HL-60/S4 treated with phorbol 12-myristate 13-acetate at 8.2 ng/mL for 4 days and 3 days (cell line): ENCODE results near the gene SOCS1.

Experiments used
- in situ Hi-C: fragments of 300-500 bp; cut with MboI; formaldehyde crosslinking; loops from 2 replicates; pipeline ENCODE4 v1.15.0; 2022; ENCODE audit warnings: low sequenced_read_pairs

The SOCS1 gene

DNA sequence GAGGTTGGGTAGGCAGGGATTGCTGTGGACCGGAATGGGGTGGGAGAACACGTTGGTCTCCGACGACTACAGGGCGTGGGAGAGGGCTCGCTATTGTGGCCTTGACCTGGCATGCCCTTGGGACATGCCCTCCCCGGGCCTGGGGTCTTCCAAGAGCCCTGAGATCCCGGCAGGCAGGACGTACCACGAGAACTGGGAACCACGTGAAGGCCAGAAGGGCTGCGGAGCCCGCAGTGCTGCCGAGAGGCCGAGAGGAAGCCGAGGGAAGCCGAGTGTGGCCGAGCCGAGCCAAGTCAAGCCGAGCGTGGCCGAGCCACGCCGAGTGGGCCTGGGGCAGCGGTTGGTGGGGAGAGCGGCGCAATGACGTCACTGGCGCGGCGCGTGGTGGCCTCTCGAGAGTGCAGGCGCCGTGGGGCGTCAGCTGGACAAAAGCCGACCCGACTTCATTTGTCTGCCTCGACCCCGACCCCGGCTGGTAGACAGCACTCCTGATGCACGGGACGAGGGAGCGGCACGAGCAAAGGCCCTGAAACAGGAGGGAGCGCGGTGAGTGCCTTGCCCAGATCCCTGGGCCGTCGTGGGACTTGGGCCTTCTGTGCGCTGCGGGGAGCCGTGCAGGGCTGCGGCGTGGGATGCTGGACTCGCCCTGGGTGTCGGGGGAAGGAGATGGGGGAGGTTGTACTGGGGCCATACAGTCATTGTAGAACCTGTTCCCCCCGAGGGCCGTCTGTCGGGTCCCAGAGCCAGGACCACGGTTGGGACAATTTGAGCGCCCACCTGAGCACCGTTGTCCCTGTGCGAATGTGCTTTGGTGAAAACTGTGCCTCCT lies 6.6 kb downstream of the SOCS1 start:
- in situ Hi-C loops = loop anchor here (25.0 kb wide), 1 partner anchor 287 kb away; no protein-coding TSS in a partner anchor

DNA sequence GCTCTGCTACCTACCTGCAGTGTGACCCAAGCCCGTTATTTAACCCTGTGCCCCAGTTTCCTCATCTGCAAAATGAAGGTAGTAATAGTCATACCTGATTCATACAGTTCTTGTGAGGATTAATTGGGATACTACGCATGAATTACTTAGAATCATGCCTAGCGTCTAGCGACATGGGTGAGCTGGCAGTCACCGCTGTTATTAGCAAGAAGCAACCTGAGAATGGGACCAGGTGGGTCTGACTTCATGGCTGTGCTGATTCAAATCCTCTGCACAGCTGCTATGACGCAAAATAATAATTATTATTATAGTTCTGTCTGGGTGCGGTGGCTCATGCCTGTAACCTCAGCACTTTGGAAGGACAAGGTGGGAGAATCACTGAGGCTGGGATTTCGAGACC lies 7.9 kb downstream of the SOCS1 start:
- in situ Hi-C loops = no loop called here

DNA sequence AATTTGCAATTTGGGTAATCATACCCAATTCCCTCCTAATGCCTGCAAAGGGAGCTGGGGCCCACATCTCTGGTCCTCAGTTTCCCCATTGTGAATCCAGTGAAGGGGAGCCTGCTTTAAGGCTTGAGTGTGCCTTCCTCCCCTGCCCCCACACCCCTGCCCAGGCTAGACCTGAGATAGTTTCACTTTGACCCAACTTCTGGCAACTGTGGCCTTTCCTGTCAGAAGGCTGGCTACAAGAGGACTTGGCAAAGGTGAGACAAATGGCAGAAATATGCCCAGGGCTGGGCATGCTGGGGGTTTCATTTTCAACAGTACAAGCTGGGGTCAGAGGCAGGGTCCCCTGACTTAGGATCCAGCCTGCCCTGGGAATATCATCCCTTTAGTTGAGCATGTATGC lies 10.0 kb downstream of the SOCS1 start:
- in situ Hi-C loops = no loop called here

DNA sequence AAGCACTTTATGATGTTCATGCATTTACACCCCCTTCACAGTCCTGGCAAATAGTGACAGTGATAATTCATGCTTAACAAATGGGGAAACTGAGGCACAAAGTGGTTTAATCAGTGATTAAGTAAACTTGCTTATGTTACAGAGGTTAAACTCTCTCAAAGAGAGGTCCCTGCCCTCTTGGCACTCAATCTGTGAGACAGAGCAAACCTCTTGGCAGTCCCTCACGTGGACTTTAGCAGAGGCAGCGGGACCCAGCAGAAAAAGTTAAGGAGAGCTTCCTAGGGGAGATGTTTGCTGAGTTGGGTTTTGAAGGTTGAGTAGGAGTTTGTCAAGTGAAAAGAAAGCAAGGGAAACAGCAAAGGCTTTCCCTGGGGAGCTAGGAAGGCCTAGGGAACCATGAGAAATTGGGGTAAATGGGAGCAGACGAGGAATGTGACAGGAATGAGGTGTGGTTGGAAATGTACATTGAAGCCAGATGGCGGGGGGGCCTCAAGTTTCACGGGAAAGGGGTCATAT lies 10.7 kb downstream of the SOCS1 start:
- in situ Hi-C loops = no loop called here

DNA sequence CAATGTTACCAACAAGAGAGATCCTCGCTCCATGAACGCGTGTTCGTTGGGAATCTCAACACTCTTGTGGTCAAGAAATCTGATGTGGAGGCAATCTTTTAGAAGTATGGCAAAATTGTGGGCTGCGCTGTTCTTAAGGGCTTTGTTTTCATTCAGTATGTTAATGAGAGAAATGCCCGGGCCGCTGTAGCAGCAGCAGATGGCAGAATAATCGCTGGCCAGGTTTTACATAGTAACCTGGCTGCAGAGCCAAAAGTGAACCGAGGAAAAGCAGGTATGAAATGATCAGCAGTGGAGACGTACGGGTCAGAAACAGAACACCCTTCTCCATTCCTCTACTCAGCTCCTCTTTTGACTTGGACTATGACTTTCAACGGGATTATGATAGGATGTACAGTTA lies 13.3 kb downstream of the SOCS1 start:
- in situ Hi-C loops = no loop called here

DNA sequence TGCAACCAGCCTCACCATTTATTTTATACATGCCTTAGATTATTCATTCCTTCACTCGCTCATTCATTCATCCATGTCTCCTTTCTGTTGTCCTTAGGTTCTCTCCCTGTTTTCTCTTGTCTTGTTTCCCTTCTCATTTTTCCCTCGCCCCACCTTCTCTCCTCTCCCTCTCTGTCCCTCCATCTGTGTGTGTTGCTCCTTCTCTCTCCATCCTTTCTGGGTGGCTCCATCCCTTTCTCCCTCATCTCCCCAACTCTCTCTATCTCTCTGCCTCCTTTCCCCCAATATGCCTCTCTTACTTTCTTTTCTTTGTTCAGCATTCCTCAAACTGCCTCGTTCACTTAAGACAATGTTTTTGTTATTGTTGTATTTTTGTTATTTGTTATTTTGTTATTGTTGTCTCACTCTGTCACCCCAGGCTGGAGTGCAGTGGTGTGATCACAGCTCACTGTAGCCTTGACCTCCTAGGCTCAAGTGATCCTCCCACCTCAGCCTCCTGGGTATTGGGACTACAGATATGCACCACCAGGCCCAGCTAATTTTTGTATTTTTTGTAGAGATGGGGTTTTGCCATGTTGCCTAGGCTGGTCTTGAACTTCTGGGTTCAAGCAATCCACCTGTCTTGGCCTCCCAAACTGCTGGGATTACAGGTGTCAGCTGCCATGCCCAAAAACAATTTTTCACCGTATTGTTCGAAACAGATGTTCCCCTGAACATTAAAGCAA lies 14.4 kb downstream of the SOCS1 start:
- in situ Hi-C loops = no loop called here

DNA sequence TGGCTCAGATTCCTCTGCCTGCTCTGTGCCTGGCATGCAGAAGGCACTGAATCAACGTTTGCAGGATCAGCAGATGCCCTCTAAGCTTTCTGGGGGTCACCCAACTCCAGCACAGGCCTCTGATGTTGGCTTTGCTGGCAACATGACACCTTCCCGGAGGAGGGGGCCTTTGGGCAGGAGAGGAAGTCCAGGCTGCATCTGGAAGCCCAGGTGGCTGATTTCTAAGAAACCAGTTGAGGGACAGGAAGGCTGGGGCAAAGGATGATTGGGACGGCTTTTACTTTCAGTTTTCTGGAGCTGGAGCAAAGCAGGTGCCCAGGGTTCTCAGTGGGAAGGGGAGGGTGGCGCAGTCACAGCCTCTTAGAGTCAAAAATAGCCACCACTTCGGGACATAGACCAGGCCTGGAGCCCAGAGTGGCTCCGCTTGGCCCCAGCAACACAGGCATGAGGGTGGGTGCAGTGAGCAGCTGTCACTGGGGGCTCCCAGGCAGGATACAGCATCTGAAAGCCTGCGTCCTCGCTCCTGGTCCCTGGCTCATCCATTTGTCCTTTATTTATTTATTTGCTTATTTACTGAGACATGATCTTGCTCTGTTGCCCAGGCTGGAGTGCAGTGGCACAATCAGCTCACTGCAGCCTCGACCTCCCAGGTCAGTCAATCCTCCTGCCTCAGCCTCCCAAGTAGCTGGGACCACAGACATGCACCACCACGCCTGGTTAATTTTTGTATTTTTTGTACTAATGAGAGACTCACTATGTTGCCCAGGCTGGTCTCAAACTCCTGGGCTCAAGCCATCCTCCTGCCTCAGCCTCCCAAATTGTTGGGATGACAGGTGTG lies 15.1 kb downstream of the SOCS1 start:
- in situ Hi-C loops = no loop called here

DNA sequence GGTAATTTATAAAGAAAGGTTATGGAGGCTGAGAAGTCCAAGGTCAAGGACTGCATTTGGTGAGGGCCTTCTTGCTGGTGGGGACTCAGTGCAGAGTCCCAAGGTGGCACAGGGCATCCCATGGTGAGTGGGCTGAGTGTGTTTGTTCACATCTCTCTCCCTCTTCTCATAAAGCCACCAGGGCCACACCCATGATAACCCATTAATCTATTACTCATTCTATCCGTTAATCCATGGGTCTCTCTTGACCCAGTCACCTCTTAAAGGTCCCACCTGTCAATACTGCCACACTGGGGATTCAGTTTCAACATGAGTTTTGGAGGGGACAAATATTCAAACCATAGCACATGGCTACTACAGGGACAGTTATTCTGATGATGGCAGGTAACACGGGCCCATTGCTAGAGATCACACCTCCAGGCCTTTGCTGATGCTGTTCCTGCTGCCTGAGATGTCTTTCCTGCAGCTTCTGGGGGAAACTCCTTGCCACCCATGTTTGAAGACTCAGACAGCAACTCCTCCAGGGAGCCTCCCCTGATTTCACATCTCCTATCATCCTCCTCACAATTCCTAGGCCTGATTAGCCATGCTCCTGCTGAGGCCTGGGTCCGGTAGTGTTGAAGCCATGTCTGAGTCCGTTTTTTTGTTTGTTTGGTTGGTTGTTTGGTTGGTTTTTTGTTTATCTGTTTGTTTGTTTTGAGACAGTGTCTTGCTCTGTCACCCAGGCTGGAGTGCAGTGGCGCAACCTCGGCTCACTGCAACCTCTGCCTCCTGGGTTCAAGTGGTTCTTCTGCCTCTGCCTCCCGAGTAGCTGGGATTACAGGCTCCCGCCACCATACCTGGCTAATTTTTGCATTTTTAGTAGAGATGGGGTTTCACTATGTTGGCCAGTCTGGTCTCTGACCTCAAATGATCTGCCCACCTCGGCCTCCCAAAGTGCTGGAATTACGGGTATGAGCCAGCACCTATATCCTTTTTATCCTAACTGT lies 16.1 kb downstream of the SOCS1 start:
- in situ Hi-C loops = no loop called here

DNA sequence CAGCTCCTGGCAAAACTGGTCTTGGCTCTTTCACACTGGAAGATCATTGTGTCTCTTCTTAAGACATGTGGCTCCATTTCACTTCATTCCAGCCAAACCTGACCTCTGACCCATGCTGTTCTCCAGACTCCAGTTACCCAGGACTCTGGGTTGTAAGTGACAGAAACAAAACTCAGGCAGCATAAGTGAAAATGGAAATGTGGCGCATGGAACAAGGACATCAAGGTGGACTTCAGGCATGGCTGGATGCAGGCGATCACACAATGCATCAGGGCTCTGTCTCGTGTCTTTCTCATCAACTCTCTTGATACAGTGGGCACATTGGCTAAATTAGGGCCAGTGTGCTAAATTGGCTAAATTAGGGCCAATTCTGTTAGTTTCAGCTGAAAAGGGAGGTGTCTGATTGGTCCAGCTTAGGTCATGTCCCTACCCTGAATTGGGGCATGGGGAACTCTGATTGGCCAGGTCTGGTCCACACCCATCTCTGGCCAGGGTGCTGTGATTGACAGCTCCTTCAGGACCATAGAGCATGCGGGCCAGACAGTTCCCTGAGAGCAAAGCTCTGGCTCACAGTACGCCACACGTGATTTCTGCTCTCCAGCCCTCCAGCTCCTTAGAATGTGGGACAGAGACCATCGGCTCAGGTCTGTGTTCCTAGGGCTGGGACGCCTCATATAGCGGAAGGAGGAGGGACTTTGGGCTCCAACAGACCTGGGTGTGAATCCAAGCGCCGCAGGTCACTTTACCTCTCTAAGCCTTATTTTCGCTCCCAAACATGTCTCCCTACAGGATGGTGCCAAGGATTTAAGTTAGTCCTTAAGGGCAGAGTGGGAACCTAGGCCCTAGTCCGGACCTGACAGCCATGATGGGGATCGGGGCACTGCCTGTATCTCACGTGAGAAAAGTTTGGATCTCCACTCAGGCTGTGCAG lies 17.5 kb downstream of the SOCS1 start:
- in situ Hi-C loops = no loop called here

DNA sequence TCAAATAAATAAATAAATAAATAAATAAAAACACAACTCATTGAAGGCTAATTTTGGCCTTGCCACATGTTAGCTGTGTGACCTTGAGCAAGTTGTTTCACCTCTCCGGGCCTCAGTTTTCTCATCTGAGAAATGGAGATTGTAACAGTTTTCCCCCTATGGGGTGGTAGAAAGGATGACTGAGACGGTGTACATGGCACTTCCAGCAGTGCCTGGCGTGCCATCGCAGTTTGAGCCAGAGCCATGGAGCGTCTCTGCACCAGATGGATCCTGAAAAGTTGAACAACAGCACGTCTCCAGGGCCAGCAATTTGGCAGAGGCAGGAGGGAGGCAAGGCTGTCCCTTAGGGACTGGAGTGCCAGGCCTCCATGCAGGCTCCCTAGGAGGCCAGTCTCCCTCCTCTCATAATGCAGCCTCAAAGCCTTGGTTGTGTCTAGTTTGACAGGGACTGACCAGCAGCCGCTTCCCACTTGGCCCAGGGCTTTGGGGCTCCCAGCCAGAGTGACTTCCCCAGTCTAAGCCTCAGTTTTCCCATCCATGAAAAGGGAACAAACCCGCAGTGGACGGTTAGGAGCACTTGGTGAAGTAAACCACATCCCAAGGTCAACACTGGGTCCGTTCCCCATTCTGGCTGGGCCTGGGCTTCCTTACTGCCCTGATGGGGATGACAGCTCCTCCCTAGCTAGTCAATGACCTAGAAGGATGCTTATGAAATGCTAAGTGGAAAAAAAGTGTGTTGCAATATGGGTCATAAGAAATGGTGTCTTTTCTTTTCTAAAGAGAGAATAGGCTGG lies 19.3 kb downstream of the SOCS1 start:
- in situ Hi-C loops = no loop called here

DNA sequence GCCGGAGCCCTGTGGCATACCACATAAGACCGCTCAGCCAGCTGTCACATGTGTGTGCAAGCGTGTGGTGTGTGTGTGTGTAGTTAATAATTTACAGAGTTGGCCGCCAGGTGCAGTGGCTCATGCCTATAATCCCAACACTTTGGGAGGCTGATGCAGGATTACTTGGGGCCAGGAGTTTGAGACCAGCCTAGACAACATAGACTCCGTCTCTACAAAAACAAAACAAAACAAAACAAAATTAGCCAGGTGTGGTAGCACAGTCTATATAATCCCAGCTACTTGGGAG lies 20.4 kb downstream of the SOCS1 start:
- in situ Hi-C loops = no loop called here

DNA sequence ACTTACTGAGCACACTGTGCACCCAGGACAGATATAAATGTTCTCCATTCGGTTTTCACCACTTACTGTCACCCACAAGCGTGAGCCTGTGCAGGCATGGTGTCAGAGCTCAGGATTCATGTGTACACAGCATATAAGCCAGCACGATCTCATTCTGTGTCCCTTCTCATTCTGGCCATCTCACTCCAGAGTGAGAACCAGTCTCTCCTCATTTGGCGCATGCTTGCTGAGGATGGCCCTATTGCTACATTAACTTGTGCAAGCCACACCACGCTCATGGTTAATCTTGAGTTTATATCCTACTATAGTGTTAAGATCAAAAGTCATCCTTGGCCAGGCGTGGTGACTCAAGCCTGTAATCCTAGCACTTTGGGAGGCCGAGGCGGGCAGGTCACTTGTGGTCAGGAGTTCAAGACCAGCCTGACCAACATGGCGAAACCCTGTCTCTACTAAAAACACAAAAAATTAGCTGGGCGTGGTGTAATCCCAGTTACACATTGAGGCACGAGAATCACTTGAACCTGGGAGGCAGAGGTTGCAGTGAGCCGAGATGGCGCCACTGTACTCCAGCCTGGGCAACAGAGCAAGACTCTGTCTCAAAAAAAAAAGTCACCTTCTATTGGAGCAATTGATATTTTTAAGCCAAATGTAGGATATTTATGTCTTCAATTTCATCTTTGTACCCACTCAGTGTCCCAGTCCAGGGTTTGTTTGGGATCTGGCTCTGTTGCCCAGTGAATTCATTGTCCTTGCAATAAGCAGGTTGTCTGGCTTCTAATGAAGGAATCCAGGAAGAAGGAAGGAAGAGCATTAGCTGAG lies 20.9 kb downstream of the SOCS1 start:
- in situ Hi-C loops = no loop called here

DNA sequence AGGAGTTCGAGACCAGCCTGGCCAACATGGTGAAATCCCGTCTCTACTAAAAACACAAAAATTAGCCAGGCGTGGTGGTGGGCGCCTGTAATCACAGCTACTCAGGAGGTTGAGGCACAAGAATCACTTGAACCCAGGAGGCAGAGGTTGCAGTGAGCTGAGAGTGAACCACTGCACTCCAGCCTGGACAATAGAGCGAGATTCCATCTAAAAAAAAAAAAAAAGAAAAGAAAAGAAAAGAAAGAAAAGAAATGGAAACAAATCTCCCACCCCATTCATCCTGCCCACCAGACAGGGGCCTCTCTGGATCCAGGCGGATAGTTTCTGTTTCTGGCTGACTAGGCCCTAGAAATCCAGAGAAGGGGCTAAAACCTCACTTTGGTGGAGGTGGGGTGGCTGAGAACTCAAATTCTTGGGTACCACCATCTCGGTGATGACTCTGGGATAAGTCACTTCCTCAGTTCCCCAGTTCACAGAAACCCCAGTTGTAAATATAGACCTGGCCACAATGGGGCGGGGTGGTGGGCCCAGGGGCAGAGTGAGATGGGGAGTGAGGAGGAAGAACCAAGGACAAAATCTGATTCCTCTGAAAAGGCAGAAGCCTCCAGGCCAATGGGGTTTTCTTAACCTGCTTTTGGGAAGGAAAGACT lies 22.2 kb downstream of the SOCS1 start:
- in situ Hi-C loops = no loop called here

DNA sequence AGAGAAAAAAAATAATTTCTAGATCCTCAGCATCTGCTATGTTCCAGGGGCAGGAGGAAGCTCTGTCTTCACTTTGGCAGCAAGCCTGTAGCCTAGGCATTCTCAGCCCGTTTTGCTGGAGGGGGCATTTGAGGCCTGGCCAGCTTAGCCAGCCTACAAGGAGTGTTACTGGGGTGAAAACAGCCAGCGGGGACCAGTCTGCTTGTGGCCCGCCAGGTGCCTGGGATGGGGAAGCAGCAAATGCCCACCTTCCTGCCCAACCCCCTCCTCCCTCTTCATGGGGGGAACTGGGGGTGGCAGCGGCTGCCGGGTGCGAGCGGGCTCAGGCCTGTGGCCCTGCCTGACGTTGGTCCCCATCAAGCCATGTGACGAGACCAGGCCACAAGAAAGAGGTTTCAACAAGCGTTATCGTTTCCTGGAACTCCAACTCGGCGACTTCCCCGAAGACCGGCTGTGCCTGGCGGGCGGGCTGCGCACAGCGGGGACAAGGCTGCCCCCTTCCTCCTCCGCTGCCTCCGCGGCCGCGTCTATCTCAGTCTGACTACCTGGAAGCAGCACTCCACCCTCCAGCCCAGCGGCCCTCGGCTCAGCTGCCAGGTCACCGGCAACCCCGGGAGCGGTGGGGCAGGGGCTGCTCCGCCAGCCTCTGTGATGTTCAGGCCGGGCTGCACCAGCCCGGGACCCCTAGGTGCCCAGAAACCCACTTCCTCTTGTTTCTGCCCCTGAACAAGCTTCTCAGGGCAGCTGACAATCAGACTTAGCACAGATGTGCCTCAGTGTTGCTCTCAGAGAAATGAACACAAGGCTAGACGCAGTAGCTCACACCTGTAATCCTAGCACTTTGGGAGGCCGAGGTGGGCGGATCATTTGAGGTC lies 22.9 kb downstream of the SOCS1 start:
- in situ Hi-C loops = no loop called here

DNA sequence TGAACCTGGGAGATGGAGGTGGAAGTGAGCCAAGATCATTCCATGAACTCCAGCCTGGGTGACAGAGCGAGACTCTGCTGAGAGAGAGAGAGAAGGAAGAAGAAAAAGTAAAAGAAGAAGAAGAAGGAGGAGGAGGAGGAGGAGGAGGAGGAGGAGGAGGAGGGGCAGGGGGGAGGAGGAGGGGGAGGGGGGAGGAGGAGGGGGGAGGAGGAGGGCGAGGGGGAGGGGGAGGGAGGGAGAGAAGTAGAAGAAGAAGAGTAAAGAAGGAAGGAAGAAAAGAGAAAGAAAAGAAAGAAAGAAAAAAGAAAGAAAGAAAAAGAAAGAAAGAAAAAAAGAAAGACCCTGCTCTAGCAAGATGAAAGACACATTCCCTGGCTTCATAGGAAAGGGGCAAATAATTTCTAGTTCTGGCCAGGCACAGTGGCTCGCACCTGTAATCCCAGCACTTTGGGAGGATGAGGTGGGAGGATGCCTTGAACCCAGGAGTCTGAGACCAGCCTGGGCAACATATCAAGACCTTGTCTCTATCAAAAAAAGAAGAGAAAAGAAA lies 23.6 kb downstream of the SOCS1 start:
- in situ Hi-C loops = no loop called here
